RWPE1 (cell line): ENCODE data around the gene SEMA3E.
"Not testable (repeated sequence)": the region's sequence is repeated elsewhere in the genome, so short reads cannot be mapped to it uniquely, and the experiment has no call there.

Experiments used
- CTCF ChIA-PET: fragments of 350-600 bp; sonication (Branson Sonifier 250); formaldehyde crosslinking; extraction: SDS; loops from one replicate; lab custom pipeline; 2021; lab: Yijun Ruan, JAX
- POLR2A ChIA-PET: fragments of 400-600 bp; formaldehyde crosslinking; extraction: SDS; loops from one replicate; lab custom pipeline; 2020; ENCODE audit warnings: antibody characterized with exemption; ENCODE audit not compliant: low non-redundant PET; lab: Yijun Ruan, JAX
- DNase-seq: peaks from one replicate; pipeline ENCODE4 v3.0.0; 2012; ENCODE audit warnings: low spot score
- H3K27ac ChIP-seq: fragments of 450-650 bp; 2 replicates; pipeline ENCODE4 v1.5.1; 2017
- TF ChIP-seq, protein P1 (sequence below): fragments of 450-650 bp; conservative IDR thresholded peaks from 2 replicates; pipeline ENCODE4 v1.5.1; 2017; ENCODE audit warnings: low read depth, mild to moderate bottlenecking

SEMA3E gene

GRCh38 chr7:83467493-83467892, 181.4 kb downstream of the SEMA3E start:
- POLR2A ChIA-PET, result no interaction called here
- no peak for DNase-seq
- TF ChIP-seq, protein P1, sequence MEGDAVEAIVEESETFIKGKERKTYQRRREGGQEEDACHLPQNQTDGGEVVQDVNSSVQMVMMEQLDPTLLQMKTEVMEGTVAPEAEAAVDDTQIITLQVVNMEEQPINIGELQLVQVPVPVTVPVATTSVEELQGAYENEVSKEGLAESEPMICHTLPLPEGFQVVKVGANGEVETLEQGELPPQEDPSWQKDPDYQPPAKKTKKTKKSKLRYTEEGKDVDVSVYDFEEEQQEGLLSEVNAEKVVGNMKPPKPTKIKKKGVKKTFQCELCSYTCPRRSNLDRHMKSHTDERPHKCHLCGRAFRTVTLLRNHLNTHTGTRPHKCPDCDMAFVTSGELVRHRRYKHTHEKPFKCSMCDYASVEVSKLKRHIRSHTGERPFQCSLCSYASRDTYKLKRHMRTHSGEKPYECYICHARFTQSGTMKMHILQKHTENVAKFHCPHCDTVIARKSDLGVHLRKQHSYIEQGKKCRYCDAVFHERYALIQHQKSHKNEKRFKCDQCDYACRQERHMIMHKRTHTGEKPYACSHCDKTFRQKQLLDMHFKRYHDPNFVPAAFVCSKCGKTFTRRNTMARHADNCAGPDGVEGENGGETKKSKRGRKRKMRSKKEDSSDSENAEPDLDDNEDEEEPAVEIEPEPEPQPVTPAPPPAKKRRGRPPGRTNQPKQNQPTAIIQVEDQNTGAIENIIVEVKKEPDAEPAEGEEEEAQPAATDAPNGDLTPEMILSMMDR, result no peak
- CTCF ChIA-PET, result no interaction called here
- no peak overlapping the region for H3K27ac ChIP-seq

DNA sequence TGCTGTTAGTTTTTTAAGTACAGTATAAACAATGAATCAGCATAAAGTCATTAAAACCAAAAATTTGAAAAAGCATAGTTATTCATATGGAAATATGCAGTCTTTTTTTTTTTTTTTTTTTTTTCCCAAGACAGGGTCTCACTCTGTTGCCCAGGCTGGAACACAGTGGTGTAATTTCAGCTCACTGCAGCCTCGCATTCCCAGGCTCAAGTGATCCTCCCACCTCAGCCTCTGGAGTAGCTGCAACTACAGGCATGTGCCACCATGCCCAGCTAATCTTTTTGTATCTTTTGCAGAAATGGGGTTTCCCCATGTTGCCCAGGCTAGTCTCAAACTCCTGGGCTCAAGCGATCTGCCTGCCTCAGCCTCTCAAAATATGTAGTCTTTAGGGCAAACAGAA, 182.0 kb downstream of the SEMA3E start:
- ChIA-PET POLR2A (no interaction called here), CTCF (no interaction called here)
- TF ChIP-seq, protein P1, result no peak
- H3K27ac ChIP-seq, result no peak overlapping the region
- no peak for DNase-seq

DNA sequence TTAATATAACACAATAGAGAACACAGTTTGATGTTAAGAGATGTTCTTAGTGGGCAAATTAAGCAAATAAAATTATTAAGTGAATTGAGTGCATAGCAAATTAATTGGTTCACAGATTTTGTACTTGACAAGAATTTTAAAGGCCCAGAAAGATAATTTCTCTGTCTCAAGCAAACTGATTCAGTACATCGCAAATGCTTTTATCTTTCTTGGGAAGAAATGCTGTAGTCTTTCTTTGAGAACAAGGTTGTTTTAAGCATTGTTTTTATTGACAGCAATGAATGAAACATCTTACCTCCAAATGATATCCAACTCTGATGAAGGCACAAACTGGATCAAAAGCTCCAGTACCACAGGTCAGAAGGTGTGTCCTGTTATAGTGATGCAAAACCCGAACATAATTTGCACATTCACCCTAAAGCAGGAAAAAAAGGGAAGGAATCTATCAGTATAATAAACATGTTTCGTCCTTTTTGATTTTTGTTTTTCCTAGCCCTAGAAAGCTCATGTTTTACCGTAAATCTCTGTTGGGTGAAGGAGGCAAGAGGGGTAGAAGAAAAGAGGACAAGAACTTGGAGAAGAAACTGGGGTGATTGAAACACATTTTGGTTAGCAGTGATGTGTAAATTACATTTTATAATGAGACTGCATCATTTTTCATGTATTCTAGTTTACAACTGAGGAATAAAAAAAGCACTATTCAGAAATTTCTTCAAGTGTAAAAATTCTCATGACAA, 182.6 kb downstream of the SEMA3E start:
- ChIA-PET POLR2A (no interaction called here), CTCF (no interaction called here)
- DNase-seq, result no peak
- TF ChIP-seq, protein P1, result no peak
- H3K27ac ChIP-seq, result no peak overlapping the region

GRCh38 chr7:83465643-83466042, 183.3 kb downstream of the SEMA3E start:
- POLR2A ChIA-PET, result interaction anchor here (0.5 kb wide), 1 partner anchor 39 kb away, joined by 3 read pairs; no protein-coding TSS in a partner anchor
- TF ChIP-seq, protein P1, result no peak
- CTCF ChIA-PET, result no interaction called here
- no peak for DNase-seq
- no peak overlapping the region for H3K27ac ChIP-seq

GRCh38 chr7:83461820-83462219, 187.1 kb downstream of the SEMA3E start:
- H3K27ac ChIP-seq, CTCF ChIA-PET, POLR2A ChIA-PET, DNase-seq: not testable (repeated sequence)

GRCh38 chr7:83459930-83460653, 188.8 kb downstream of the SEMA3E start:
- H3K27ac ChIP-seq, POLR2A ChIA-PET, DNase-seq, CTCF ChIA-PET: not testable (repeated sequence)

DNA sequence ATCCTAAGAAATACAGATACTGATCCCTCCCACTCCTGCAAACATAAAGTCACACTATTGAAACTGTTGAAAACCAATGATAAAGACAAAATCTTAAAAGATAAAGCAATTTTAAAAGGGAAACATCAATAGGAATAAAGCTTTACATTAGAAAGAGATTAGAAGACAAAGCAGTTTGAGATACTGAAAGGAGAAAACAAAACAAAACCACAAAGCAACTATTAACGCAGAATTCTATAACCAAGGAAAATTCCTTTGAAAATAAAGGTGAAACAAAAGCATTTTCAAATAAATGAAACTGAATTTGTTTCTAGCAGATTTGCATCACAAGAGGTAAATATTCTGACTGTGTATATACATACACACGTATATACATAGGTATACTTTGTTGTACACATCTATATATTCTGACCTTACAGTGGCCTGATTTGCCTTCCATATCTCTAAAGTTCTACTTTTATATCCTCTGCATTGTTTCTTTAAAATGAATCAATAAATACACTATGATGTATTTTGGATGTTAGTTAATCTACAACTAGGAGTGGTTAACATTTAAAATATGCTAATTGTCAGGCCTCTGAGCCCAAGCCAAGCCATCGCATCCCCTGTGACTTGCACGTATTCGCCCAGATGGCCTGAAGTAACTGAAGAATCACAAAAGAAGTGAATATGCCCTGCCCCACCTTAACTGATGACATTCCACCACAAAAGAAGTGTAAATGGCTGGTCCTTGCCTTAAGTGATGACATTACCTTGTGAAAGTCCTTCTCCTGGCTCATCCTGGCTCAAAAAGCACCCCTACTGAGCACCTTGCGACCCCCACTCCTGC, 189.6 kb downstream of the SEMA3E start:
- CTCF ChIA-PET, H3K27ac ChIP-seq, POLR2A ChIA-PET, DNase-seq: not testable (repeated sequence)
